Measurements from ENCODE around the gene SLC6A11. TPM values are rescaled to one million over a fixed set of nuclear protein-coding genes. Genes with fewer than 3 reads are reported as not detected.

The SLC6A11 gene
- total RNA-seq, 1 donor: not detected

DNA sequence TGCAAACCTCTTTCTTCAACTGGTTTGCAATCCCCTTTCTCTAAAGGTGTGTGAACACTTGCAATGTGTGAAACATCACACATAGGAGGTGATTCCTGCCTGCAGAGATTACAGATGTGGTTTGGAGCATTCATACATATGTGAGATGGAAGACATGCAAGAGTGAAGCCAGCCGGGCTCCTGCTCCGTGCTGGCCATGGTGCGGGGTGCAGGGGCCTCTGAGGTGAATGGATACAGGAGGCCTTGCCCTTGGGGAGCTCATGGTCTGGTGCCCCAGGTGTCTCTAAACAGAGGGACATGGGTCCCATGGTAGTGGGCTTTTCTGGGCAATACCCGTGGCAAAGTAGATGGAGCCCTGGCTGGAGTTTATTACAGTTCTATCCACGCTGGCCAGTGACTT is 6.0 kb downstream of the SLC6A11 start:
- no peaks in the 10 kb centered on the region for H3K4me1 ChIP-seq (ENCODE audit: insufficient read depth, low read length)
- DNase-seq (ENCODE audit: insufficient read length, low spot score, missing footprints): no peak
- TF ChIP-seq, protein P1, sequence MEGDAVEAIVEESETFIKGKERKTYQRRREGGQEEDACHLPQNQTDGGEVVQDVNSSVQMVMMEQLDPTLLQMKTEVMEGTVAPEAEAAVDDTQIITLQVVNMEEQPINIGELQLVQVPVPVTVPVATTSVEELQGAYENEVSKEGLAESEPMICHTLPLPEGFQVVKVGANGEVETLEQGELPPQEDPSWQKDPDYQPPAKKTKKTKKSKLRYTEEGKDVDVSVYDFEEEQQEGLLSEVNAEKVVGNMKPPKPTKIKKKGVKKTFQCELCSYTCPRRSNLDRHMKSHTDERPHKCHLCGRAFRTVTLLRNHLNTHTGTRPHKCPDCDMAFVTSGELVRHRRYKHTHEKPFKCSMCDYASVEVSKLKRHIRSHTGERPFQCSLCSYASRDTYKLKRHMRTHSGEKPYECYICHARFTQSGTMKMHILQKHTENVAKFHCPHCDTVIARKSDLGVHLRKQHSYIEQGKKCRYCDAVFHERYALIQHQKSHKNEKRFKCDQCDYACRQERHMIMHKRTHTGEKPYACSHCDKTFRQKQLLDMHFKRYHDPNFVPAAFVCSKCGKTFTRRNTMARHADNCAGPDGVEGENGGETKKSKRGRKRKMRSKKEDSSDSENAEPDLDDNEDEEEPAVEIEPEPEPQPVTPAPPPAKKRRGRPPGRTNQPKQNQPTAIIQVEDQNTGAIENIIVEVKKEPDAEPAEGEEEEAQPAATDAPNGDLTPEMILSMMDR (IDR thresholded peaks at IDR 0.05; ENCODE audit: extremely low read depth, low read depth, low read length): no peak
- H3K27ac ChIP-seq (ENCODE audit: low read depth, low read length): no peak overlapping the region
- no peaks in the 10 kb centered on the region for H3K9me3 ChIP-seq (ENCODE audit: low read depth, low read length)
- H2AFZ ChIP-seq (ENCODE audit: low read length): no peak overlapping the region
- peaks cover 8% of the 10 kb centered on the region for H3K27me3 ChIP-seq (ENCODE audit: insufficient read depth, low read length)
- no peak overlapping the region for H3K4me3 ChIP-seq (ENCODE audit: insufficient read depth, low read length)
- no peaks in the 10 kb centered on the region for H3K36me3 ChIP-seq (ENCODE audit: insufficient read depth, low read length)
- H4K20me1 ChIP-seq (ENCODE audit: insufficient read depth, low read length): no peaks in the 10 kb centered on the region
- no peak overlapping the region for H3K4me2 ChIP-seq (ENCODE audit: insufficient read depth, low read length)
- no peaks in the 10 kb centered on the region for H3K79me2 ChIP-seq (ENCODE audit: insufficient read depth, low read length)

DNA sequence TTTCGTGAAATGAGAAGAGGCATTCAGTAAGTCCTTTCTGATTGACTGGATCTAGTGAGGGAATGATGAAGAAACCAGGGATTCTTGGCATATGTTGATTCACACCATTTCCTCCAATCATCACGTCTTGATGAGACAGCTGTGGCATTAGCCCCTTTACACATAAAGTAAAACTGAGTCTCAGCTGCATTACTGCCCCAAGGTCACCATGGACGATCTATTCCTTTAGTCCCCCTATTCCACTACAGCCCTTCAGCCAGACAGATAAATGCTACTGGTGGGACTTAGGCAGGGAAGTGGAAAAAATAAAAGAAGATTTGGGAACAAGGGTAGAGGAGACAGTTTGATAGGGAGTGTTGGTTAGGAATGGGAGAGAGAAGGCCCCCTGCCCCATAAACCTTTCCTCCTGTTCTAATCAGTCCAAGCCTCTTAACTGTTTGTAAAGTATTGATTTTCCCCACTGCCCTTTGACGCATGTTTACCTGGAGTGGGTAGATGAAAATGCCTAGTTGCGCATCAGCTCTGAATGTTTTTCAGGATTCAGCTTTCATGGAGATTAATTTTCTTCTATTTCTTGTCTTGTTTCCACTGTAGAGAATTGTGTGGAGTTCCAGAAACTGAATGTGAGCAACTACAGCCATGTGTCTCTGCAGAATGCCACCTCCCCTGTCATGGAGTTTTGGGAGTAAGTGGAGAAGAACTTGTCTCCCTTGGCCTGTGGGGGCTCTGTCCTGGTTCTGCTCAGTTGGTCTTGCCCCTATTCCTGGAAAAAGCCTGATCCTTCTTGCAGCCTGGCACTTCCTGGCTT is 6.9 kb downstream of the SLC6A11 start:
- no peak overlapping the region for H3K4me2 ChIP-seq (ENCODE audit: insufficient read depth, low read length)
- H3K27ac ChIP-seq (ENCODE audit: low read depth, low read length): no peak overlapping the region
- H2AFZ ChIP-seq (ENCODE audit: low read length): no peak overlapping the region
- DNase-seq (ENCODE audit: insufficient read length, low spot score, missing footprints): no peak
- no peaks in the 10 kb centered on the region for H4K20me1 ChIP-seq (ENCODE audit: insufficient read depth, low read length)
- no peaks in the 10 kb centered on the region for H3K9me3 ChIP-seq (ENCODE audit: low read depth, low read length)
- peaks cover 8% of the 10 kb centered on the region for H3K27me3 ChIP-seq (ENCODE audit: insufficient read depth, low read length)
- H3K79me2 ChIP-seq (ENCODE audit: insufficient read depth, low read length): no peaks in the 10 kb centered on the region
- H3K36me3 ChIP-seq (ENCODE audit: insufficient read depth, low read length): no peaks in the 10 kb centered on the region
- TF ChIP-seq, protein P1 (IDR thresholded peaks at IDR 0.05; ENCODE audit: extremely low read depth, low read depth, low read length): no peak
- H3K4me1 ChIP-seq (ENCODE audit: insufficient read depth, low read length): no peaks in the 10 kb centered on the region
- no peak overlapping the region for H3K4me3 ChIP-seq (ENCODE audit: insufficient read depth, low read length)

DNA sequence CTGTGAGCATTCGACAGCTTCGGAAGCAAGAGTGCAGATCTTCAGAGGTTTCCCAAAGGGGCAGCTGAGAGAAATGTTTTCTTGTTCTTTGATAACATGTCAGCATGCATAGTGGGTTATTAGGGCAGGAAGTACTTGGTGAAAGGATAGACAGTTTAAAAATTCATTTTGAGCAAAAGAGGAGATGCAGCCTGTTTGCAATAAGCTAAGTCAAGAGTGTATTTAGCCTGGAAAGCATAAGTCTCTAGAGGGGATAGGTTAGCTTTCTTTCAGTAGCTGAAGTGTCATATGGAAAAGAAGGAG is 7.4 kb downstream of the SLC6A11 start:
- H3K4me3 ChIP-seq (ENCODE audit: insufficient read depth, low read length): no peak overlapping the region
- no peak overlapping the region for H3K27ac ChIP-seq (ENCODE audit: low read depth, low read length)
- H3K36me3 ChIP-seq (ENCODE audit: insufficient read depth, low read length): no peaks in the 10 kb centered on the region
- no peak overlapping the region for H2AFZ ChIP-seq (ENCODE audit: low read length)
- H3K4me1 ChIP-seq (ENCODE audit: insufficient read depth, low read length): no peaks in the 10 kb centered on the region
- TF ChIP-seq, protein P1 (IDR thresholded peaks at IDR 0.05; ENCODE audit: extremely low read depth, low read depth, low read length): no peak
- H3K4me2 ChIP-seq (ENCODE audit: insufficient read depth, low read length): no peak overlapping the region
- no peaks in the 10 kb centered on the region for H3K79me2 ChIP-seq (ENCODE audit: insufficient read depth, low read length)
- no peak for DNase-seq (ENCODE audit: insufficient read length, low spot score, missing footprints)
- no peaks in the 10 kb centered on the region for H3K9me3 ChIP-seq (ENCODE audit: low read depth, low read length)
- H4K20me1 ChIP-seq (ENCODE audit: insufficient read depth, low read length): no peaks in the 10 kb centered on the region
- peaks cover 4% of the 10 kb centered on the region for H3K27me3 ChIP-seq (ENCODE audit: insufficient read depth, low read length)

DNA sequence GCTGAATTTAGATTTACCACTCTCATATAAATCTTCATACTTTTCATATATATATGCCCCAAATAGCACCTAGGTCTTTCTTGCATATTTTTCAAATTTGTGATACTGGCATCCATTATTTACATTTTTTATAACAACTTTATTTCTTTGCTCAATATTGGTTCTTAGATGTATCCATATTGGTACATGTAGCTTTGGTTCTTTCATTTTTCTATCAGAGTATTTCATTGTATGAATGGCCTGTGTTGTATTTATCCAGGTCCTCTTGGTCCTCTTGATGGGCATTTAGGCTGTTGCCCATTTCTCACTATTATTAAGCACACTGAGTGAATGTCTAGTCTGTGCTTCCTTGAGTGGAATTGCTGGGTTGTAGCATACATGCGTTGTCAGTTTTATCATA is 8.4 kb downstream of the SLC6A11 start:
- no peaks in the 10 kb centered on the region for H3K4me1 ChIP-seq (ENCODE audit: insufficient read depth, low read length)
- H3K27me3 ChIP-seq (ENCODE audit: insufficient read depth, low read length): peaks cover 4% of the 10 kb centered on the region
- DNase-seq (ENCODE audit: insufficient read length, low spot score, missing footprints): no peak
- no peaks in the 10 kb centered on the region for H3K9me3 ChIP-seq (ENCODE audit: low read depth, low read length)
- H3K4me3 ChIP-seq (ENCODE audit: insufficient read depth, low read length): no peak overlapping the region
- H3K79me2 ChIP-seq (ENCODE audit: insufficient read depth, low read length): no peaks in the 10 kb centered on the region
- H3K36me3 ChIP-seq (ENCODE audit: insufficient read depth, low read length): no peaks in the 10 kb centered on the region
- no peaks in the 10 kb centered on the region for H4K20me1 ChIP-seq (ENCODE audit: insufficient read depth, low read length)
- H2AFZ ChIP-seq (ENCODE audit: low read length): no peak overlapping the region
- no peak overlapping the region for H3K4me2 ChIP-seq (ENCODE audit: insufficient read depth, low read length)
- TF ChIP-seq, protein P1 (IDR thresholded peaks at IDR 0.05; ENCODE audit: extremely low read depth, low read depth, low read length): no peak
- H3K27ac ChIP-seq (ENCODE audit: low read depth, low read length): no peak overlapping the region
